GM10266 (cell line): ENCODE measurements around the gene BNIP2.

ENCODE experiments used
- DNase-seq: peaks from one replicate; pipeline ENCODE4 v3.0.0; 2012; ENCODE audit errors: extremely low spot score
- CTCF ChIP-seq: IDR thresholded peaks from 2 replicates; pipeline ENCODE4 v1.5.1; 2012; ENCODE audit warnings: mild to moderate bottlenecking, low read depth; ENCODE audit not compliant: control insufficient read depth, insufficient read depth; ENCODE audit errors: missing control alignments

The BNIP2 gene

DNA sequence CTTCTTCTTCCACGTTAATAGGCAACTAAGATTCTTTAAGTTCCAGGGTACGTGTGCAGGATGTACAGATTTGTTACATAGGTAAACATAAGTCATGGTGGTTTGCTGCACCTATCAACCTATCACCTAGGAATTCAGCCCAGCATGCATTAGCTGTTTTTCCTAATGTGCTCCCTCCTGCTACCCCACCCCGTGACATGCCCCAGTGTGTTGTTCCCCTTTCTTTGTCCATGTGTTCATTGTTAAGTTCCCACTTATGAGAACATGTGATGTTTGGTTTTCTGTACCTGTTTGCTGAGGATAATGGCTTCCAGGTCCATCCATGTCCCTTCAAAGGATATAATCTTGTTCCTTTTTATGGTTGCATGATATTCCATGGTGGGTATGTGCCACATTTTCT, 52.9 kb downstream of the BNIP2 start:
- no peak for DNase-seq
- no peak for TF ChIP-seq CTCF

- TF ChIP-seq CTCF: no peak
- DNase-seq: no peak
Observed at GRCh38 chr15:59632714-59633113, 56.4 kb downstream of the BNIP2 start.

- peak; percentile 77 for DNase-seq
- peak; percentile 69 for TF ChIP-seq CTCF
Observed at GRCh38 chr15:59622289-59622688, 66.8 kb downstream of the BNIP2 start.

DNA sequence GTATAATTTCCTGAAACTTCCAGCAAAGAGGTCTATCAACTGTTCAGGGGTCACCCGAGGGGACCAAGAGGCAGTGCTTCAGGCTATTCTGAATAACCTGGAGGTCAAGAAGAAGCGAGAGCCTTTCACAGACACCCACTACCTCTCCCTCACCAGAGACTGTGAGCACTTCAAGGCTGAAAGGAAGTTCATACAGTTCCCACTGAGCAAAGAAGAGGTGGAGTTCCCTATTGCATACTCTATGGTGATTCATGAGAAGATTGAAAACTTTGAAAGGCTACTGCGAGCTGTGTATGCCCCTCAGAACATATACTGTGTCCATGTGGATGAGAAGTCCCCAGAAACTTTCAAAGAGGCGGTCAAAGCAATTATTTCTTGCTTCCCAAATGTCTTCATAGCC, 70.7 kb downstream of the BNIP2 start:
- TF ChIP-seq CTCF: no peak

DNA sequence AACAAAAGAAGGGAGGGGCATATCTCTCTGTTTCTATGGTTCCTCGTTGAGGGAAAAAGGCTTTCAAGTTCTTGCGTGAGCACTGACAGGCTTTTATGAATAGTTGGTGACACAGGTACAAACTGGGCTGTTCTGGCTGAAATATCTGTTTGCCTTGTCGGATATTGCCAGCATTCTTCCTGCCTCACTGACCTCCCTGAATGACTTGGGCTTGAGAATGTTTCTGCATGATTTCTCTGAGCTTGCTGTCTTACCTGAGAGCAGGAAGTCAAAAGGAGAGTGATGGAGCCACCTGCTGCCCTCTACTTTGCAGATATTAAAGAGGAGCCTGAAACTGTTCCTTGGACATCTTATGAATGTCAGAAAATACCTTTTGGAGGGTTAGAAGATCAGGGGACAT, 72.7 kb downstream of the BNIP2 start:
- no peak for DNase-seq
- TF ChIP-seq CTCF: no peak

More for the DNA sequence above, 70.7 kb downstream of the BNIP2 start:
- no peak for DNase-seq

- DNase-seq: no peak
- TF ChIP-seq CTCF: no peak
Observed at GRCh38 chr15:59615661-59616060, 73.5 kb downstream of the BNIP2 start.

GRCh38 chr15:59614153-59614552, 75.0 kb downstream of the BNIP2 start:
- DNase-seq: no peak
- no peak for TF ChIP-seq CTCF
